ENCODE measurements around the gene PPFIBP2. TPM values are rescaled to one million over a fixed set of nuclear protein-coding genes. Genes with fewer than 3 reads are reported as not detected.

Gene PPFIBP2
- 15.0 and 41.6 TPM in 2 replicates for total RNA-seq

DNA sequence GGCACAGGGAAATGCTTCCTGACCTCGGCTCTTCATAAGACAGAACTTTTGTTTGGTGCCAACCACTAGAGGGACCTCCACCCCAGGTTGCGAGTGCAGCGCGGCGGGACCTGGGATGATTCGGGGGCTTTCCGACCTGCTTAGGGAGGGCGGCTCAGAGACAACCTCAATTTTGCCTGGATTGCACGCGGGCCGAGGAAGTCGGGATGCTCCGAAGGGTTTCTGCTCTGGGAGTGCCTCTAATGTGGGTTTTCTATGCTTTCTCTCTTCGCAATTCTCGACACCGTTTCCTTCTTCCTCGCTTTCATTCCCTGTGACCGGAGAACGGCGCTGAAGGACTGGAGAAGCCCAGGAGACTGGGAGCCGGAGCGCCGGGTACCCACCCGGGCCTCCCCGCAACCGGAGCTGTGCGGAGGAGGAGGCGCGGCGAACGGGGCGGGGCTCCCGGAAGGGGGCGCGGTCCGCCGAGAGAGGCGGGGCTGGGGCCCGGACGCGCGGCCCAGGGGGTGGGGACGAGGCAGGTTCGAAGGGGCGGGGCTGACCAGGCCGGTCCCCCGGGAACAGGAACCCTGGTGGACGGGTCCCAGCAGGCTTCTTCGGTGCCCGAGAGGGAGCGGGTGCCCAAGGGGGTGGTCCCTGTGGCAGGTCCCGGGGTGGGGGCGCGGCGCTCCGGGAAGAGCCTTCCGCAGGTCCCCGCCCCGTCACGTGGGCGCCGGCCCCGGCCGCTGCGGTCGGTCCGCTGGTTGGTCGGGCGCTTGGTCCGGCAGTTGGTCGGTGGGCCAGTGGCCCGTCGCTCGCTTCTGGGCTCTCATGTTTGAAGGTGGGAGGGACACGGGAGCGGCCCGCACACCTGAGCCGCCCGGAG is at the start of gene PPFIBP2:
Gene PPFIBP2, plus strand, starts transcription at position 766 of the 865 bp plus-strand sequence. CDS start 35,477 bp downstream, outside the sequence.
- TF ChIP-seq, protein P1, sequence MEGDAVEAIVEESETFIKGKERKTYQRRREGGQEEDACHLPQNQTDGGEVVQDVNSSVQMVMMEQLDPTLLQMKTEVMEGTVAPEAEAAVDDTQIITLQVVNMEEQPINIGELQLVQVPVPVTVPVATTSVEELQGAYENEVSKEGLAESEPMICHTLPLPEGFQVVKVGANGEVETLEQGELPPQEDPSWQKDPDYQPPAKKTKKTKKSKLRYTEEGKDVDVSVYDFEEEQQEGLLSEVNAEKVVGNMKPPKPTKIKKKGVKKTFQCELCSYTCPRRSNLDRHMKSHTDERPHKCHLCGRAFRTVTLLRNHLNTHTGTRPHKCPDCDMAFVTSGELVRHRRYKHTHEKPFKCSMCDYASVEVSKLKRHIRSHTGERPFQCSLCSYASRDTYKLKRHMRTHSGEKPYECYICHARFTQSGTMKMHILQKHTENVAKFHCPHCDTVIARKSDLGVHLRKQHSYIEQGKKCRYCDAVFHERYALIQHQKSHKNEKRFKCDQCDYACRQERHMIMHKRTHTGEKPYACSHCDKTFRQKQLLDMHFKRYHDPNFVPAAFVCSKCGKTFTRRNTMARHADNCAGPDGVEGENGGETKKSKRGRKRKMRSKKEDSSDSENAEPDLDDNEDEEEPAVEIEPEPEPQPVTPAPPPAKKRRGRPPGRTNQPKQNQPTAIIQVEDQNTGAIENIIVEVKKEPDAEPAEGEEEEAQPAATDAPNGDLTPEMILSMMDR (IDR thresholded peaks at IDR 0.05; ENCODE audit: insufficient read depth, low read length, severe bottlenecking), result peak; percentile 84
- Histone ChIP-seq H3K27me3 (ENCODE audit: control insufficient read depth, insufficient read depth, low read length) (no peaks in the 10 kb centered on the region), H3K36me3 (ENCODE audit: control insufficient read depth, insufficient read depth, low read length) (no peaks in the 10 kb centered on the region), H3K4me3 (ENCODE audit: low read depth, low read length) (peak within 1 kb of the TSS; percentile 73)
- DNase-seq (ENCODE audit: low read depth) (peak; percentile 58), FAIRE-seq (no peak)

DNA sequence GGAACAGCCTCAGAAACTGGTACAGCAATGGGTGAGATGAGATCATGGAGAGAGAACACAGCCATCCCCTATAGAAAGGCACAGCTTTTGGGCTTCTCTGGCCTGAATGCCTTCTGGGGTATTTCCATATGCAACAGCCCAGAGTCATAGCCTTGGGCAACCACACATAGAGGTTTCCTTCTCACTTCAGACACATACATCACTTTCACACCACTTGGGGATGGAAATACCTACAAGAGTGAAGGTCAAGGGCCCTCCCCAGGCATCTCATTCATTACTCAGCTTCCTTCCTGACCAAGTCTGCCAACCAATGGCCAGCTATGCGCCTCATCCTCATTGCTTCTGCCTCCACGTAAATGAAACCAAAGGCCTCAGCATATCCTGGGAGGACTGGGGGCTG is 46.1 kb upstream of the PPFIBP2 start:
- DNase-seq (ENCODE audit: low read depth), result peak; percentile 28
- FAIRE-seq, result no peak
- Histone ChIP-seq H3K27me3 (ENCODE audit: control insufficient read depth, insufficient read depth, low read length) (no peaks in the 10 kb centered on the region), H3K36me3 (ENCODE audit: control insufficient read depth, insufficient read depth, low read length) (no peaks in the 10 kb centered on the region), H3K4me3 (ENCODE audit: low read depth, low read length) (no peak overlapping the region)
- TF ChIP-seq, protein P1 (IDR thresholded peaks at IDR 0.05; ENCODE audit: insufficient read depth, low read length, severe bottlenecking), result no peak

DNA sequence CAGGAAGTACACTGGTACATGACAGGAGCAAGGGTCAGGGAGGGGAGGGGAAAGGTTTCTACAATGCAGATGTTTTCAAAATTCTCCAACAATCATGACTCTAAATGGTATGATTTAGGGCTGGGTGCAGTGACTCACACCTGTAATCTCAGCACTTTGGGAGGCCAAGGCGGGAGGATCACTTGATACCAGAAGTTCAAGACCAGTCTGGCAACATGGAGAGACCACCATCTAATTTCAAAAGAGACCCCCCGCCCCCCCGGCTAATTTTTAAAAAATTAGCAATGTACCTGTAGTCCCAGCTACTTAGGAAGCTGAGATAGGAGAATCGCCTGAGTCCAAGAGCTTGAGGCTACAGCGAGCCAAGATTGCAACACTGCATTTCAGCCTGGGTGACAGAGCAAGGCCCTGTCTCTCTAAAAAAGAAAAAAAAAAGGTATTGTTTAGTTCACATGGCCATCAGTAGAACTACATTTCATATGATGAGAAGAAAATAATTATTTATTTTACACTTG is 44.4 kb upstream of the PPFIBP2 start:
- DNase-seq (ENCODE audit: low read depth) (no peak), FAIRE-seq (no peak)
- no peak overlapping the region for H3K4me3 ChIP-seq (ENCODE audit: low read depth, low read length)
- TF ChIP-seq, protein P1 (IDR thresholded peaks at IDR 0.05; ENCODE audit: insufficient read depth, low read length, severe bottlenecking), result no peak
- no peaks in the 10 kb centered on the region for H3K27me3 ChIP-seq (ENCODE audit: control insufficient read depth, insufficient read depth, low read length)
- no peaks in the 10 kb centered on the region for H3K36me3 ChIP-seq (ENCODE audit: control insufficient read depth, insufficient read depth, low read length)

DNA sequence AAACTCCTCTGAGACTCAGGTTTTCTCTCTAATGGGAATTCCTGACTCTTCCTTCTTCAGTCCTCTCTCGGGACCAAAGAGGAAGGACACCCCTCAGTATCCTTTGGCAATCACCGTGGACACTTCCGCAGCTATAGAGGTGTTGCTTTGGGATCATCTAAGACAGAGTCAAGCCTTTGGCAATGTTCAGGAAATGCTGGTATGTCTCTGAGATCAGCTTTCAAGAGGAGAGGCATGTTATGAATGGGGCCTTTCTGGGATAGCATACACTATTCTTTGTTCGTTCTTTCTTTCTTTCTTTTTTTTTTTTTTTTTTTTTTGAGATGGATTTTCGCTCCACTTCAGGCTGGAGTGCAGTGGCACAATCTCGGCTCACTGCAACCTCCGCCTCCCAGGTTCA is 42.7 kb upstream of the PPFIBP2 start:
- DNase-seq (ENCODE audit: low read depth) (no peak), FAIRE-seq (no peak)
- H3K4me3 ChIP-seq (ENCODE audit: low read depth, low read length), result no peak overlapping the region
- TF ChIP-seq, protein P1 (IDR thresholded peaks at IDR 0.05; ENCODE audit: insufficient read depth, low read length, severe bottlenecking), result no peak
- no peaks in the 10 kb centered on the region for H3K27me3 ChIP-seq (ENCODE audit: control insufficient read depth, insufficient read depth, low read length)
- H3K36me3 ChIP-seq (ENCODE audit: control insufficient read depth, insufficient read depth, low read length), result no peaks in the 10 kb centered on the region

DNA sequence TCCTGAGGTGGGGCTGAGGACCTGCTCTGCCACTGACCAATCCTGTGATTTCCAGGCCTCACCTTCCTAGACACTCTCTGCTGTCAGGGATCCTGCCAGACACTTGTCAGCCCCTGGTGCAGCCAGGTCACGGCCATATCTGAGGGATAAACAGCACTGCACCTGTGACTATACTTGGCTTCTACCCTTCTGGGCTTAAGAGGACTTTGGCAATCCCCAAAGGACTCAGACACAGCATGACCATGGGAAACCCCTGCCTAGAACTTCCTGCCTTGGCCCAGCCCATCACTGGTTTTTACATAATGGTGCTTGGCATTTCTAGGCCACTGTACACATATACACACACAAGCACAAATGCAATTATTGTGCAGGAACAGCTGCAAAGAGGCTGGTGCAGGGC is 40.1 kb upstream of the PPFIBP2 start:
- no peak for DNase-seq (ENCODE audit: low read depth)
- FAIRE-seq, result peak; percentile 47
- TF ChIP-seq, protein P1 (IDR thresholded peaks at IDR 0.05; ENCODE audit: insufficient read depth, low read length, severe bottlenecking), result no peak
- Histone ChIP-seq H3K4me3 (ENCODE audit: low read depth, low read length) (no peak overlapping the region), H3K27me3 (ENCODE audit: control insufficient read depth, insufficient read depth, low read length) (no peaks in the 10 kb centered on the region), H3K36me3 (ENCODE audit: control insufficient read depth, insufficient read depth, low read length) (no peaks in the 10 kb centered on the region)

Data from bronchial epithelial cell (primary cell).